Measurements from ENCODE around the gene HABP4. TPM values are rescaled to one million over a fixed set of nuclear protein-coding genes. Genes with fewer than 3 reads are reported as not detected.

The HABP4 gene
- polyA plus RNA-seq, 2 of the 4 experiments (the other 2 are of a cell fraction) = 12.4 to 12.8 TPM

DNA sequence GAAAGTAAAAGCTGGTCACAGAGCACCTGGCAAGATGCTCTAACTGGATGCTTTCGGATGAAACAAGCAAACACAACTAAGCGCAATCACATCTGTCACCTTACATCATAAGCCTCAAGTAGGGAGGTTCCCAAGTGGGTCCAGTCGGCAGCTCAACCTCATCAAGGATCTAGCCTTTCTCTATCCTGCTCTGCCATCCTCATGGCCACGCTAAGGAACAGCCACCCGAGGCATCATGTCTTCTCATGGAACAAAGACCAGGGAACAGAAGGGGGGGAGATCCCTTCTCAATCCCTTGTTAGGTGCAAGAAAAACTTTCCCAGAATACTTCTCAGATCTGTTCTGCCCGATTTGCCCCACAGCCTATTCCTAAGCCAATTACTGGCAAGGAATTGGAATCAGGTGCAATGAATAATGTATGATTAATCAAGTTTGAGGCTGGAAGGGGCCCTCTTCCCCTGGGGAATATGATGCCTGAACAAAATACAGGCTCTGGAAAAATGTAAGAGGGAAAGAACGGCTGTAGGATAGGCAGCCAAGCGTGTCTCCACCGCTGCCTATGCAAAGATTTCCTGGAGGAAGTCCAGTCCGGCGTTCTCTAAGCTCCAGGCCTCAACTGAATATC, 1.3 kb upstream of the HABP4 start:
- FAIRE-seq (no peak), DNase-seq (ENCODE audit: low read depth in 1 of 2, low spot score in 1 of 2) (no peak), ATAC-seq (no peak)
- peaks cover 12% of the 10 kb centered on the region; the same call in 1 of the 3 replicates for H3K4me1 ChIP-seq
- no peak overlapping the region for H3K4me3 ChIP-seq
- no peaks in the 10 kb centered on the region for H3K9me3 ChIP-seq
- CTCF ChIA-PET = interaction anchor here (0.6 to 2.7 kb wide), 5 partner anchors 9 to 171 kb away, joined by 3 to 7 read pairs (median 5); partner anchors contain the start of gene CDC14B
- H3K27ac ChIP-seq = no peak overlapping the region
- H3K4me2 ChIP-seq = no peak overlapping the region
- WGBS (ENCODE audit: missing lambda C conversion rate) = 87% methylated on average over 11 of the region's 11 CpGs
- POLR2A ChIA-PET = interaction anchor here (1.0 to 2.0 kb wide), 3 partner anchors 8 to 30 kb away, joined by 3 to 9 read pairs (median 6); no protein-coding TSS in a partner anchor
- no peak for TF ChIP-seq NFE2L2 (conservative IDR thresholded peaks at IDR 0.05; ENCODE audit: low read length)
- TF ChIP-seq FOXS1 (CRISPR knock-in tag; IDR thresholded peaks at IDR 0.05) = no peak
- no peak for TF ChIP-seq MYC (IDR thresholded peaks at IDR 0.05; ENCODE audit: borderline replicate concordance, low read length)
- TF ChIP-seq, protein P1, sequence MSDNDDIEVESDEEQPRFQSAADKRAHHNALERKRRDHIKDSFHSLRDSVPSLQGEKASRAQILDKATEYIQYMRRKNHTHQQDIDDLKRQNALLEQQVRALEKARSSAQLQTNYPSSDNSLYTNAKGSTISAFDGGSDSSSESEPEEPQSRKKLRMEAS (IDR thresholded peaks at IDR 0.05) = no peak
- TF ChIP-seq HOXA7 (CRISPR knock-in tag; IDR thresholded peaks at IDR 0.05) = no peak
- TF ChIP-seq HDAC2 (IDR thresholded peaks at IDR 0.05) = no peak
- no peak for TF ChIP-seq MAFK (IDR thresholded peaks at IDR 0.05; ENCODE audit: partially characterized antibody)
- TF ChIP-seq, protein P2, sequence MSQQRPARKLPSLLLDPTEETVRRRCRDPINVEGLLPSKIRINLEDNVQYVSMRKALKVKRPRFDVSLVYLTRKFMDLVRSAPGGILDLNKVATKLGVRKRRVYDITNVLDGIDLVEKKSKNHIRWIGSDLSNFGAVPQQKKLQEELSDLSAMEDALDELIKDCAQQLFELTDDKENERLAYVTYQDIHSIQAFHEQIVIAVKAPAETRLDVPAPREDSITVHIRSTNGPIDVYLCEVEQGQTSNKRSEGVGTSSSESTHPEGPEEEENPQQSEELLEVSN (IDR thresholded peaks at IDR 0.05; ENCODE audit: borderline replicate concordance, low read depth) = no peak
- TF ChIP-seq, protein P3, sequence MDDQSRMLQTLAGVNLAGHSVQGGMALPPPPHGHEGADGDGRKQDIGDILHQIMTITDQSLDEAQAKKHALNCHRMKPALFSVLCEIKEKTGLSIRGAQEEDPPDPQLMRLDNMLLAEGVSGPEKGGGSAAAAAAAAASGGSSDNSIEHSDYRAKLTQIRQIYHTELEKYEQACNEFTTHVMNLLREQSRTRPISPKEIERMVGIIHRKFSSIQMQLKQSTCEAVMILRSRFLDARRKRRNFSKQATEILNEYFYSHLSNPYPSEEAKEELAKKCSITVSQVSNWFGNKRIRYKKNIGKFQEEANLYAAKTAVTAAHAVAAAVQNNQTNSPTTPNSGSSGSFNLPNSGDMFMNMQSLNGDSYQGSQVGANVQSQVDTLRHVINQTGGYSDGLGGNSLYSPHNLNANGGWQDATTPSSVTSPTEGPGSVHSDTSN (IDR thresholded peaks at IDR 0.05) = no peak

DNA sequence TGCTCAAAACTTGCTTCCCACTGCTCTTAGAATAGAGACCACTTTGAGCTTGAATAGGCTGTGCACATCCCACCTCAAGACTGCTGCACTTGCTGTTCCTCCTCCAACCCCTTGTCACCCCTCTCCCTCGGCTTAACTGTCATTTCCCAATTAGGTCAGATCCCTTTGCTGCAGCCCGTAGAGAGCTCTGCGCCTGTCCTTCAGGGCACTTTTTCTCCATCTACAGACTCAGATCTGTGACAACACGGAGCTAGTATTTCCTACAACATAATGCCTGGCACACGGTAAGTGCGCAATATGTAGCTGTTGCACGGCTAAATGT, 485 bp upstream of the HABP4 start:
- peak overlapping the region; percentile 36 to 67; a peak in 3 of 6 replicates for H3K27ac ChIP-seq
- 5% methylated on average over 7 of the region's 7 CpGs for WGBS (ENCODE audit: missing lambda C conversion rate)
- CTCF ChIA-PET = interaction anchor here (0.6 to 3.2 kb wide), 9 partner anchors 10 to 218 kb away, joined by 3 to 12 read pairs (median 3); partner anchors contain the start of gene CDC14B
- DNase-seq (ENCODE audit: low read depth in 1 of 2, low spot score in 1 of 2) = no peak
- peaks cover 12% of the 10 kb centered on the region; the same call in 1 of the 3 replicates for H3K4me1 ChIP-seq
- peak overlapping the region; percentile 78 for H3K4me2 ChIP-seq
- ATAC-seq = peak; percentile 37 to 63
- FAIRE-seq = no peak
- H3K9me3 ChIP-seq = no peaks in the 10 kb centered on the region
- POLR2A ChIA-PET = interaction anchor here (0.6 to 2.0 kb wide), 9 partner anchors 9 to 163 kb away, joined by 3 to 9 read pairs (median 4); no protein-coding TSS in a partner anchor
- H3K4me3 ChIP-seq = peak overlapping the region; percentile 71
- TF ChIP-seq CBX8 (IDR thresholded peaks at IDR 0.05) = no peak

DNA sequence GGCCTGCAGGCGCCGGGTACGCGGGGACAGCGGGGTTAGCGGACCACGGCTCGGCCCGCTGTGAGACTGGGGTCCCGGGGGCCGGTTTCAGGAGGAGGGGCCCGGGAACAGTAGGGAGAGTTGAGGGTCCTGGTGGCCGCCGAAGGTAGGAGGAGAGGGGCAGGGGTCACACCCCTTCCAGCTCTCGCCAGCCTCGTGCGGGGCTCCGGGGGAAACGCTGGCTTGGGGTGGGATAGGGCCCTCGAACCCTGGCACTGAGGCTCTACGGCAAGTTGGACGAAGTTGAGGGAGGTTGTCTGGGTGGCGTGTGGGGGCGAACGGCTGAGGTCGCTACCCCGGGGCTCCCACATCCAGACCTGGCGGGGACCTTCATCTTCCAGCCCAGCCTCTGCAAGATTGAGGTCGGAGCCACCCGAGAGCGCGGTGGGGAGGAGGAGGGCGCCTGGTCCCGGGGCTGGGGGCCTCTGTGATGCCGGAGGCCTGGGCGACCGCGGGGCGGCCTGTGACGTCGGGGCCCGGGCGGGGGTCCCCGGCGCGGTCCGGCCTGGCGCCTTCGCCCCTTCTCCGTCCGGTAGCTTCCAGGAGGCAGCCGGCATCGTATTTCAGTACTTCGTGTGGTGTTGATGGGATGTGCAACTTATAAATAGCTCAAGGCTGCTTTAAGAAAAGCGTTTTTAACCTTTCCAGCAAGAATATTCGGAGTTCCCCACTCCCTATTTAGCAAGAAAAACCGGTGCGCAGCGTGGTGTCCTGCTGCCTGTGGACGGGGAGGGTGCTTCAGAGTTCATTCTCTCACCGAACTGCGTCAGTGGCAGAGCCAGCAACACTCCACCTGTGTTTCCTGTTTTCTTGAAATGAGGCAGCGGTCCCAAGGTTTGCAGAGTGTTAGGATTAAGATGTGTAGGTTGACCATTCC, 902 bp downstream of the HABP4 start:
- no peak for FAIRE-seq
- ATAC-seq = peak; percentile 20 to 33
- Histone ChIP-seq H3K4me1 (peaks cover 12% of the 10 kb centered on the region; the same call in 1 of the 3 replicates), H3K4me3 (peak overlapping the region; percentile 71), H3K27ac (peak overlapping the region; percentile 76 to 95), H3K4me2 (peak overlapping the region; percentile 89), H3K9me3 (no peaks in the 10 kb centered on the region)
- CTCF ChIA-PET = interaction anchor here (0.6 to 3.2 kb wide), 13 partner anchors 9 to 179 kb away, joined by 3 to 12 read pairs (median 3); partner anchors contain the start of genes CDC14B and SLC35D2
- 2% methylated on average over 35 of the region's 63 CpGs for WGBS (ENCODE audit: missing lambda C conversion rate)
- peak; percentile 26 to 29 for DNase-seq (ENCODE audit: low read depth in 1 of 2, low spot score in 1 of 2)
- TF ChIP-seq, protein P2 (IDR thresholded peaks at IDR 0.05; ENCODE audit: borderline replicate concordance, low read depth) = 0 out of 2 replicates have a peak, but pooled peaks have one; percentile 4
- TF ChIP-seq HDAC2 (IDR thresholded peaks at IDR 0.05) = no peak
- POLR2A ChIA-PET = interaction anchor here (0.9 to 2.0 kb wide), 4 partner anchors 13 to 161 kb away, joined by 3 to 9 read pairs (median 4); no protein-coding TSS in a partner anchor

DNA sequence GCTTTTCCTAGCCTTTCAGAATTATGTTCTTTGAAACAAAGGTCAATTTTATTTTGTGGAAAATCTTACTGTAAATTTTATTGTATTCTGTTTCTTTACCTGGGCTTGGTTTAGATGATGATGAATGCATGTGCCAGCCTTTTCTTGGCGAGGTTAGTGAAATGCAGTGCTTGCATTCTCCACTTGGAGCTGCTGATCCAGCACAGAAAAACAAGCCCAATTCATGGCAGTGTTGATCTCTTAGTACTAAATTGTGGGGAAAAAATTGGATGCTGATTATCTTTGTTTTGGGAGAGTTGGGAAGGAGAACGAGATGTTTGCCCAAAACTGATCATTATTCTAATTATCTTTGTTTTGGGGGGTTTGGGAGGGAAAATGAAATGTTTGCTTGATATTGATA, 3.7 kb downstream of the HABP4 start:
- TF ChIP-seq RAD21 (conservative IDR thresholded peaks at IDR 0.05 in 1 of 2, IDR thresholded peaks at IDR 0.05 in 1 of 2) (peak; percentile 57 to 64), MAFK (IDR thresholded peaks at IDR 0.05; ENCODE audit: partially characterized antibody) (peak; percentile 67), SMC3 (IDR thresholded peaks at IDR 0.05) (peak; percentile 38; the same call in 1 of the 3 replicates), EP300 (IDR thresholded peaks at IDR 0.05) (no peak)
- TF ChIP-seq, protein P4, sequence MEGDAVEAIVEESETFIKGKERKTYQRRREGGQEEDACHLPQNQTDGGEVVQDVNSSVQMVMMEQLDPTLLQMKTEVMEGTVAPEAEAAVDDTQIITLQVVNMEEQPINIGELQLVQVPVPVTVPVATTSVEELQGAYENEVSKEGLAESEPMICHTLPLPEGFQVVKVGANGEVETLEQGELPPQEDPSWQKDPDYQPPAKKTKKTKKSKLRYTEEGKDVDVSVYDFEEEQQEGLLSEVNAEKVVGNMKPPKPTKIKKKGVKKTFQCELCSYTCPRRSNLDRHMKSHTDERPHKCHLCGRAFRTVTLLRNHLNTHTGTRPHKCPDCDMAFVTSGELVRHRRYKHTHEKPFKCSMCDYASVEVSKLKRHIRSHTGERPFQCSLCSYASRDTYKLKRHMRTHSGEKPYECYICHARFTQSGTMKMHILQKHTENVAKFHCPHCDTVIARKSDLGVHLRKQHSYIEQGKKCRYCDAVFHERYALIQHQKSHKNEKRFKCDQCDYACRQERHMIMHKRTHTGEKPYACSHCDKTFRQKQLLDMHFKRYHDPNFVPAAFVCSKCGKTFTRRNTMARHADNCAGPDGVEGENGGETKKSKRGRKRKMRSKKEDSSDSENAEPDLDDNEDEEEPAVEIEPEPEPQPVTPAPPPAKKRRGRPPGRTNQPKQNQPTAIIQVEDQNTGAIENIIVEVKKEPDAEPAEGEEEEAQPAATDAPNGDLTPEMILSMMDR (IDR thresholded peaks at IDR 0.05) = peak; percentile 38
- TF ChIP-seq, protein P5, sequence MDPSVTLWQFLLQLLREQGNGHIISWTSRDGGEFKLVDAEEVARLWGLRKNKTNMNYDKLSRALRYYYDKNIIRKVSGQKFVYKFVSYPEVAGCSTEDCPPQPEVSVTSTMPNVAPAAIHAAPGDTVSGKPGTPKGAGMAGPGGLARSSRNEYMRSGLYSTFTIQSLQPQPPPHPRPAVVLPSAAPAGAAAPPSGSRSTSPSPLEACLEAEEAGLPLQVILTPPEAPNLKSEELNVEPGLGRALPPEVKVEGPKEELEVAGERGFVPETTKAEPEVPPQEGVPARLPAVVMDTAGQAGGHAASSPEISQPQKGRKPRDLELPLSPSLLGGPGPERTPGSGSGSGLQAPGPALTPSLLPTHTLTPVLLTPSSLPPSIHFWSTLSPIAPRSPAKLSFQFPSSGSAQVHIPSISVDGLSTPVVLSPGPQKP (IDR thresholded peaks at IDR 0.05; ENCODE audit: low read depth, low read length) = no peak
- WGBS (ENCODE audit: missing lambda C conversion rate) = 41% methylated on average over 2 of the region's 2 CpGs

More for the DNA sequence above, 3.7 kb downstream of the HABP4 start:
- FAIRE-seq (no peak), DNase-seq (ENCODE audit: low read depth in 1 of 2, low spot score in 1 of 2) (peak; percentile 66 to 75), ATAC-seq (peak in 1 of 2 experiments; percentile 28; a peak in 1 of 6 replicates)
- no peaks in the 10 kb centered on the region for H3K9me3 ChIP-seq
- CTCF ChIA-PET = interaction anchor here (1.0 to 2.9 kb wide), 6 partner anchors 11 to 82 kb away, joined by 3 to 12 read pairs (median 3); no protein-coding TSS in a partner anchor
- H3K27ac ChIP-seq = no peak overlapping the region
- H3K4me1 ChIP-seq = peaks cover 12% of the 10 kb centered on the region; the same call in 1 of the 3 replicates
- POLR2A ChIA-PET = no interaction called here
- H3K4me2 ChIP-seq = 0 out of 3 replicates have a peak overlapping the region, but pooled peaks have one; percentile 13
- no peak overlapping the region for H3K4me3 ChIP-seq

Measured in A549 (cell line).